GM23338 (cell line): ENCODE results near the gene PTPRN2. TPM values are rescaled to one million over a fixed set of nuclear protein-coding genes. Genes with fewer than 3 reads are reported as not detected.

Experiments used
- ATAC-seq: fragments of 200-7000 bp; cut with Tn5 transposase; 3 replicates; pipeline ENCODE4 v1.9.1; 2020
- DNase-seq: peaks from one replicate; pipeline ENCODE4 v3.0.0-alpha.2; 2015; ENCODE audit warnings: low spot score
- H2AFZ ChIP-seq: fragments of 200-600 bp; sonication (generic); 2 replicates; pipeline ENCODE4 v1.8.0; 2016; ENCODE audit warnings: antibody characterized with exemption, mild to moderate bottlenecking, moderate library complexity
- H3F3A ChIP-seq: fragments of 200-600 bp; sonication (generic); replicated peaks from 2 replicates; pipeline ENCODE4 v1.8.0; 2017; ENCODE audit warnings: antibody characterized with exemption, mixed run types, low read depth
- H3K27ac ChIP-seq: fragments of 200-600 bp; sonication (generic); 2 replicates; pipeline ENCODE4 v1.6.1; 2016; ENCODE audit warnings: low read depth
- H3K27me3 ChIP-seq: fragments of 200-600 bp; sonication (generic); 2 replicates; pipeline ENCODE4 v1.8.0; 2016; ENCODE audit warnings: mild to moderate bottlenecking, mixed run types, moderate library complexity; ENCODE audit not compliant: insufficient read depth
- H3K36me3 ChIP-seq: fragments of 200-600 bp; sonication (generic); 2 replicates; pipeline ENCODE4 v1.8.0; 2016; ENCODE audit warnings: mild to moderate bottlenecking; ENCODE audit not compliant: insufficient read depth
- H3K4me1 ChIP-seq: fragments of 200-600 bp; sonication (generic); 2 replicates; pipeline ENCODE4 v1.8.0; 2016; ENCODE audit warnings: mild to moderate bottlenecking, moderate library complexity; ENCODE audit not compliant: insufficient read depth
- H3K4me2 ChIP-seq: fragments of 200-600 bp; sonication (generic); 2 replicates; pipeline ENCODE4 v1.7.1; 2017; ENCODE audit warnings: mixed run types
- H3K4me3 ChIP-seq: fragments of 200-600 bp; sonication (generic); 2 replicates; pipeline ENCODE4 v1.6.1; 2016; ENCODE audit warnings: mixed run types
- H3K79me2 ChIP-seq: fragments of 200-600 bp; sonication (generic); replicated peaks from 2 replicates; pipeline ENCODE4 v1.8.0; 2017; ENCODE audit warnings: mild to moderate bottlenecking; ENCODE audit not compliant: insufficient read depth
- H3K9me2 ChIP-seq: fragments of 200-600 bp; sonication (generic); 2 replicates; pipeline ENCODE4 v1.8.0; 2017; ENCODE audit not compliant: insufficient read depth
- H4K20me1 ChIP-seq: fragments of 200-600 bp; sonication (generic); replicated peaks from 2 replicates; pipeline ENCODE4 v1.8.0; 2017; ENCODE audit warnings: mild to moderate bottlenecking; ENCODE audit not compliant: insufficient read depth
- H3K27ac Mint-ChIP-seq: 2 replicates; pipeline ENCODE4 v1.8.0; 2020; ENCODE audit warnings: inconsistent platforms, mild to moderate bottlenecking, moderate library complexity, mixed read lengths
- H3K27me3 Mint-ChIP-seq: 3 replicates; pipeline ENCODE4 v1.8.0; 2022; ENCODE audit warnings: low read depth, mild to moderate bottlenecking, moderate library complexity, mixed read lengths, inconsistent platforms; ENCODE audit not compliant: insufficient read depth, poor library complexity
- H3K36me3 Mint-ChIP-seq: 3 replicates; pipeline ENCODE4 v1.8.0; 2021; ENCODE audit warnings: low read depth, mild to moderate bottlenecking, inconsistent platforms, moderate library complexity, mixed read lengths
- H3K4me1 Mint-ChIP-seq: 3 replicates; pipeline ENCODE4 v1.8.0; 2020; ENCODE audit warnings: mild to moderate bottlenecking, inconsistent platforms, mixed read lengths
- H3K4me3 Mint-ChIP-seq: 3 replicates; pipeline ENCODE4 v1.8.0; 2021; ENCODE audit warnings: moderate library complexity, mild to moderate bottlenecking, inconsistent platforms, mixed read lengths
- H3K9me3 Mint-ChIP-seq: 3 replicates; pipeline ENCODE4 v1.8.0; 2020; ENCODE audit warnings: moderate library complexity, mild to moderate bottlenecking, inconsistent platforms, mixed read lengths
- CREB1 ChIP-seq: fragments of 250-450 bp; sonication (Bioruptor Pico); IDR thresholded peaks from 2 replicates; pipeline ENCODE4 v1.5.0; 2020; ENCODE audit warnings: low read depth, mild to moderate bottlenecking, moderate library complexity
- JUNB ChIP-seq: IDR thresholded peaks from one replicate; pipeline ENCODE4 v1.6.1; 2016; ENCODE audit warnings: antibody characterized with exemption; ENCODE audit not compliant: unreplicated experiment
- NANOG ChIP-seq: IDR thresholded peaks from 2 replicates; pipeline ENCODE4 v1.6.1; 2016; ENCODE audit warnings: antibody characterized with exemption, borderline replicate concordance
- STAT1 ChIP-seq: IDR thresholded peaks from one replicate; pipeline ENCODE4 v1.6.1; 2016; ENCODE audit warnings: antibody characterized with exemption; ENCODE audit not compliant: unreplicated experiment
- ZNF114 ChIP-seq: fragments of 250-450 bp; sonication (Bioruptor Pico); IDR thresholded peaks from 2 replicates; pipeline ENCODE4 v1.5.0; 2020; ENCODE audit warnings: mild to moderate bottlenecking, moderate library complexity
- ZNF462 ChIP-seq: fragments of 250-450 bp; sonication (Bioruptor Pico); IDR thresholded peaks from 2 replicates; pipeline ENCODE4 v1.5.0; 2020; ENCODE audit warnings: mild to moderate bottlenecking, moderate library complexity
- polyA plus RNA-seq: library from polyadenylated mRNA; unstranded; fragments of >200 nt; fragmentation: Nextera tagmentation; extraction: Ambion mirVana; gene quantifications from 2 replicates; pipeline ENCODE4 v1.2.1, GENCODE V29; 2016
- total RNA-seq: library from RNA; depleted of rRNA; stranded (reverse); fragments of >200 nt; shearing (Covaris generic); gene quantifications from 2 replicates; pipeline ENCODE4 v1.2.3, GENCODE V29; 2014

Gene PTPRN2
- total and polyA plus RNA-seq, 2 experiments from 2014 or later: 0.87 to 4.0 TPM

- TF ChIP-seq ZNF462 (CRISPR knock-in tag): no peak
- no peak for TF ChIP-seq CREB1 (CRISPR knock-in tag)
- no peak for TF ChIP-seq JUNB
- TF ChIP-seq STAT1: no peak
- no peak for TF ChIP-seq ZNF114 (CRISPR knock-in tag)
Measured at GRCh38 chr7:157840174-157840913, 747.3 kb downstream of the PTPRN2 start (continued).

- Mint-ChIP-seq H3K4me1 (no peaks in the 10 kb centered on the region), H3K36me3 (peaks cover 52% of the 10 kb centered on the region), H3K27ac (no peak overlapping the region), H3K9me3 (peaks cover 32% of the 10 kb centered on the region), H3K27me3 (peaks cover 2% of the 10 kb centered on the region), H3K4me3 (no peak overlapping the region)
- Histone ChIP-seq H3K4me1 (no peaks in the 10 kb centered on the region), H3K4me2 (no peak overlapping the region), H3K9me2 (no peaks in the 10 kb centered on the region), H3F3A (no peaks in the 10 kb centered on the region), H3K79me2 (no peaks in the 10 kb centered on the region), H2AFZ (no peak overlapping the region), H4K20me1 (no peaks in the 10 kb centered on the region), H3K27me3 (no peaks in the 10 kb centered on the region), H3K36me3 (no peaks in the 10 kb centered on the region), H3K4me3 (no peak overlapping the region), H3K27ac (no peak overlapping the region)
- DNase-seq (no peak), ATAC-seq (no peak)
- no peak for TF ChIP-seq NANOG
- no peak for TF ChIP-seq JUNB
Measured at GRCh38 chr7:157839672-157840167, 747.9 kb downstream of the PTPRN2 start.
